SIG-M5 (cell line): ENCODE results near the gene MGMT.
"Not testable (repeated sequence)": the region's sequence is repeated elsewhere in the genome, so short reads cannot be mapped to it uniquely, and the experiment has no call there.

ENCODE experiments used
- DNase-seq: peaks from one replicate; lab custom pipeline; 2025; lab: John Stamatoyannopoulos, UW

The MGMT gene

GRCh38 chr10:129466703-129467358, at the start of gene MGMT:
MGMT (plus strand) TSS chr10:129467241.
- DNase-seq, result no peak

DNA sequence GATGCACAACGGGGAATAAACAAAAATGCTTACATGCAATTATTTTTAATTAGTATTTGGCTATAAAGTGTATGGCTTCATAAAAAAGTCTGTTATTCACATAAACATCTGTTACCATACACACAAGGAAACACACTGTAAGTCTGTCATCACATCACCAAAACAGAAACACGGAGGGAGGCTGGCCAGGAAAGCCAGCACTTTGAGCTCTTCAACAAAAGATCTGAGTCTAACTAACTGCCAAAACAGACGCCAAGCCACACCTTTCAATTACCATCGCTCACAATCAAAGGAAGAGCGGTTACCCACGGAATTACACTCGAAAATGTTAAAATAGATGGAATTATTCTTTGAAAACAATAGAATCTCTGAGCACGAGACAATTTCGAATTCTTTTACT, 49.2 kb upstream of the MGMT start:
- no peak for DNase-seq

- DNase-seq, result no peak
Observed at GRCh38 chr10:129418496-129419225, 48.4 kb upstream of the MGMT start.

DNA sequence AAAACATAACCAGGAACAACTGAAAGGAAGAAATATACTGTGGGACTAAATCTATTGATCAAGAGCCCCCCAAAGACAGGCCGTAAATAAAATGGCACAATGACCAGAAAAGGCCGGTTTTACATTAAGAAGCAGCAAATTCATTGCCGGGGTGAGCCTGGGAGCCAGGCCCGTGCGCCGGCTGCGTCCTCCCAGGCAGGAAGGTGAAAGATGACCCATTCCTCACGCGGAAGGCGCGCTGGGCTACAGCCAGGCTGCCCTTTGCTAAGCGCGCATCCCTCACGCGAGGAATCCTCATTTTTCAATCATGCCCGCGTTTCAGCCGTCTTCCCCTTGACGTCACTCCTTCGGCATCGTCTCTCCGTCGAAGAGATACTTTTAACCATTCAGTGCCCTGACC, 47.6 kb upstream of the MGMT start:
- DNase-seq, result no peak

DNA sequence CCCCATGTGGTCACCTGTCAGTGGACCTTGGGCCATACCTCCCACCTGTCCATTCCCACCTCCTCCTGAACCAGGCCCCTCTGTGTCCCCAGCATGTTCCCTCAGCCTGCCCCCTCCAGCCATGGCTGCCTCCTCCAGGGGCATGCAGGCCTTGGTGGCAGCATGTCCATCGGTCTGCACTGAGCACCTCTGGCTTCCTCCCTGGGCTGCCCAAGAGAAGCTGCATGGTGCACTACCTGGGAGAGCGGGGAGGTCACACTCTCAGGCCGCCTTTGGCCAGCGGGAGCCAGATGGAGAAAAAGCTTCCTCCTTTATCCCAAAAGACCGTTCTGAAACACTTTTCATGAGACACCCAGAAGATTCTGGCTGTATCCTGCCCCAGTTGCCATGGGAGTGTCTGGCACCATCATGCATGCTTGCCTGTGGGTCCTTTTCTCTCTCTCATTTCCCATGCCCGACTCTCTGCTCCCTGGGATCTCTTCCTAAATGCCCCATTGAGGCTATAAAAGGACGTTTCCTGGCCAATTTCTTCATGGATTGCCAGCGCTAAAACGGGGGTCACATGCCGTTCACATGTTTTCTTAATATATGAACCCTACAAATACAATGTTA, 45.5 kb upstream of the MGMT start:
- DNase-seq, result no peak

DNA sequence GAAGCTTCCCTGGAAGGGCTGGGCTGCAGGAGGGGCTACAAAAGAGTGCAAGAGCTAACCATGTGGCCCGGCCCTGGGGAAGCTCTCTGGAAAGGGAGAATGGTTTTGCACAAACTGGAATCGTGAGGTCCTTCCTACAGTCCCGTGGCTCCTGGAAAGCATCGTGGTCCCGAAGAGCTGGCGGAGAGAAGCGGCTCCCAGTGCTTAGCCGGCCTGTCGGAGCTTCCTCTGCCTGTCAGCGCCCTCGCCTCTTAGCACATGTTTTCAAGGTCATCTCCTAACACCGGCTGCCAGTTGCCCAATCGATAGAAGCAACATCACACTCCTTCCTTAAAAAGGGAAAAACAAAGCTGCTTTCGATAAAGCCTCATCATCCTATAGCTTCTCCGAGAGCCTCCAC, 42.1 kb upstream of the MGMT start:
- no peak for DNase-seq

DNA sequence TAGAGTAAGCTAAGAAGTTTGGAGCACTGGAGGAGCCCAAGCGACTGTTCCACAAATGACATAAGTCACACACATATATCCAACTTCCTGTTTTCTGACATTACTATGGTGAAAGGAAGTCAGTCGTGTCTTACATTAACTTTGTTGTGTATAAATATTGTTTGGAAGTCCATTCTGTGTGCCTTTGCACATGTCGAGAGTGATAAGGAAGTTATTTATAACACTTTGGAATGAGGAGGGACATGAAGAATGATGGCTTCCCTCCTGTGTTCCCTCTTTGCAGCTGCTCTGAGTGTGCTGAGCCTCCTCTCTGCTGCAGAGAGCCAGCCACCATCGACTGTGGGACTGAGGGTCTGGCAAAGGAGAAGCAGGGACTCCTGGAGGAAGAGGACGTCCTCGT, 40.4 kb upstream of the MGMT start:
- DNase-seq, result no peak

DNA sequence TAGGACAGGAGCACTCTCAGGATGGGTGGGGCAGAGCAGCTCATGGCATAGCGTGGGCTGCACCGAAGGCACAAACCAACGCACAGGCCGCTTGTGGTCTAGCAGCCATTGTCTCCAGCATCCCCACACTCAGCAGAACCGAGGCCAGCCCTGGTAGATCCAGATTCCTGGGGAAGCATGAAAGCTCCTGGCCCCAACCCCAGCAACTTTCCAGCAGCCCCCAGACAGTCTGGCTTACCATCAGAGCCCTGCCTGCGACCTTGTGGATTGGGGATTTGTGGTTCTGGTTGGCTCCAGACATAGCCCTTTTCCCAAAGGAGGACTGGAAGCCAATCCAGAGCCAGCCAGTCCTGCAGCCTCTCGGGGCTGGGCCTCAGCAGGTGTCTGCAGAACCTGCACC, 33.8 kb upstream of the MGMT start:
- DNase-seq, result no peak

DNA sequence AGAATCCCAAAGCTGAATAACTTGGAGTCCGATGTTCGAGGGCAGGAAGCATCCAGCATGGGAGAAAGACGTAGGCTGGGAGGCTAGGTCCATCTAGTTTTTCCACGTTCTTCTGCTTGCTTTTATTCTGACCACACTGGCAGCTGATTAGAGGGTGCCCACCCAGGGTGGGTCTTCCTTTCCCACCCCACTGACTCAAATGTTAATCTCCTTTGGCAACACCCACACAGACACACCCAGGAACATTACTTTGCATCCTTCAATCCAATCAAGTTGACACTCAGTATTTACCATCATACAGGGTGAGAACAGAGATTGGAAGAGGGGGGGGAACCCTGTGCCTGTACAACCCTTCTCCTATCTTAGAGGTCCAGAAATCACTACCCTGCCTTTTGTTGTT, 31.3 kb upstream of the MGMT start:
- not testable (repeated sequence) for DNase-seq

DNA sequence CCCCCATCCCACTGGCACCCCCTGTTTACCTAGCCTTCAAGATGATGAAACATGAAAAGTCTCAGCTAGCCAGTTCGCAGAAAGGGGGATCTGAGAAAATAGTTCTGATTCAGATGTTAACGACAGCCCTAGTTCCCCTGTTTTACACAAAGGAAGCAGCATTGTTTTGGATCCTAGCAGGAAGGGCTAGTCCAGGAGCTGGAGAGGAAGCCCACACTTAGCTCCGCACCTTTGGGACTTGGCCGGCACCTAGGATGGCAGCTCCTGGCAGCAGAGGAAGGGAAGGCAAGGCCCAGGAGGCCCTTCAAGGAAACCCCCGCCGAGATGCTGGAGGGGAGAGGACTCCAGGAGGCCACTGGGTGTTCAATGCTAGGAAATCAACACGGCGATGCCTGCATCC, 29.0 kb upstream of the MGMT start:
- DNase-seq, result no peak

GRCh38 chr10:129440247-129440646, 26.8 kb upstream of the MGMT start:
- no peak for DNase-seq

- DNase-seq, result no peak
Observed at GRCh38 chr10:129440722-129441316, 26.2 kb upstream of the MGMT start.

DNA sequence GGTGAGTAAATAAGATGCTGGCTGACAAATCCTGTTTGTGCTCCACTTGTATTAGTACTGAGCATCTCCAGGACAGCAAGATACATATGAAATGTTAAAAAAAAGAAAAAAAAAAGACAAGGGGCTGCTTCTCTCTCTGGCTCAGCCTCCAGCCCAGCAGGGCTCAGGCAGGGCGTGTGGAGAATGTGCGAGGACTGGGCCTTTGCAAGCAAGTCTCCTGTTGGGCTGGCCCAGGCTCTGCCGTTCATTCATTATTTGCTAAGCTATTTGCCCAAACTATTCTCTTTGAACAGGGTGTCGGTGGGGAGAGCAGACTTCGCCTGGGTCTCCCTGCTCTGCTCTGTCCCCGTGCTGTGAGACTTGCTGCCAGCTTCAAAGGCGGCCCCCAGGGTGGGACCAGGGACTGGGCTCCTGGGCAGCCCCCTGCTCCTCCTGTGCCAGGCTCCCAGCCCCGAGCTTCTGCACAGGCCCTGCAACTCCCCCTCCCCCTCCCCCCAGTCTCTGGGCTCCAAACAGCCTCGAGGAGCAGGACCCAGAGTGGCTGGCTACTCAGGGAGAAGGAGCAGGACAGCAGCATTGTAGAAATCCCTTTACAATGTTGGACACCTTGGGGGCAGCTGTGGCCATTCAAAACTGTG, 25.6 kb upstream of the MGMT start:
- DNase-seq, result no peak

- DNase-seq, result no peak
Observed at GRCh38 chr10:129442866-129443265, 24.2 kb upstream of the MGMT start.

GRCh38 chr10:129444359-129444758, 22.7 kb upstream of the MGMT start:
- DNase-seq, result no peak

DNA sequence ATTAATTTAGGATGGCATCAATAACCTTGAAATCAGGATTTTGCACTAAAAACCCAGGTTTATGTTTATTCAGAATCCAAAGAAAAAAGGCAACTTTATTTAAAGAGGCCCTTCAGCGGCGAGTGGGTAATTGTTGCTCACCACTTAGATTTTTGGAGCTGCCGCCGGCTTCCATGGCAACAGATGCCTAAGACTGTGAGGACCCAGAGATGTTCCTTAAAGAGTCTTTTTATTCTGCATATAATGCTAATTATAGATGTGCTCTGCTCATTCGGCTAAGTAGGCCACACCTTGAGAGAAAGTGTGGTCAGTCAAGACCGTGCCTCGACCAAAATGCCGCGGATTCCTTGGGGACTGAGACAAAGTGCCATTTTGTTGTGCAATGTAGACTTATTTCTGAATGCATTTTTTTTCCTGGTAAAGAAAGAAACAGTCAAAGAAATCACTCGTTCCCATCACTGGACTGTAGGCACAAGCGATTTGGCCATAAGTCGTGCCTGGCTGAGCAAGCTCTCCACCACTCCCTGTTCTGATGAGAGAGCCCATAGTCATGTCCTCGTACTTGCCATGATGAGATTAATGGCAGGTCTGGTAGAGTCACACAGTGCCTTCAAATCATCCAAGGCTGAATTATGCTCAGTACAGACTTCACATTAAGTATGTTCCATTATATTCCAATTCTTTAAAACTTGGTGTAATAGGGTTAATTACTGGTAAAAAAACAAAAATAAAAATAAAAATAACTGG, 21.4 kb upstream of the MGMT start:
- no peak for DNase-seq

- DNase-seq, result no peak
Observed at GRCh38 chr10:129446183-129446581, 20.9 kb upstream of the MGMT start.

- no peak for DNase-seq
Observed at GRCh38 chr10:129447486-129447885, 19.6 kb upstream of the MGMT start.

GRCh38 chr10:129448086-129448485, 19.0 kb upstream of the MGMT start:
- no peak for DNase-seq

GRCh38 chr10:129448539-129448938, 18.5 kb upstream of the MGMT start:
- no peak for DNase-seq

DNA sequence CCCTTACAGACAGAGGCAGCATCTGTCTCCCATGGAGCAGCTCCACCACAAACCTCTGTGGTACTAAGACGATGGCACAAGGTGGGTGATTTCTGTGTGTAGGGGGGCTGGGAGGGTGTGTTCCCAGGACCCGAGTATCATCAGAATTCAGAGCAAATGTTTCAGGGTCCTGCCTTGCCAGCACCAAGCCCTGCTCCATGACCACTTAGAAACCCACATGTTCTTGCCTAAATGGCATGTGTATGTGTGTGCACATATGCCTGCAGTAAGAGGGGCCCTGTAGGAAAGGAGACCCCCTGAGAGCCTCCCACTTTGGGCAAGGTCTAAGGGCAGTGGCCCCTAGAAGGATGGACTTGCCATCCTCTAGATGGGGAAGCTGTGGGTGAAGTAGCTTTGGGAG, 17.1 kb upstream of the MGMT start:
- DNase-seq, result no peak

DNA sequence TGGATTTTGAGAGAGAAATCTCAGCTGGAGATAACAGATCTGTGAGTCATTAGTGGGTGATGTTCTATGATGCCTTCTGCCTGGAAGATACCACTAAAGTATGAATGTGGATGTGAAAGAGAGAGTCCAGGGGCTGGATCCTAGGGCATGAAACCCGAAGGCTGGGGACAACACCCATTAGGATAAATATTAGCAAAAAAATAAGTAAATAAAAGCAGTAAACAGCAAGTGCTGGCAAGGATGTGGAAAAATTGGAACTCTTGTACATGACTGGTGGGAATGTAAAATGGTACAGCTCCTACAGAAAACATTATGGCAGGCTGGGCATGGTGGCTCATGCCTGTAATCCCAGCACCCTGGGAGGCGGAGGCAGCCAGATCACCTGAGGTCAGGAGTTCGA, 16.6 kb upstream of the MGMT start:
- no peak for DNase-seq
